Neural progenitor cell (in vitro differentiated cells): ENCODE results near the gene ISX. TPM values are rescaled to one million over a fixed set of nuclear protein-coding genes. Genes with fewer than 3 reads are reported as not detected.

Experiments
- DNase-seq: peaks from one replicate; pipeline ENCODE4 v3.0.0-alpha.2; 2016; ENCODE audit warnings: low spot score
- H2AFZ ChIP-seq: fragments of 200-600 bp; sonication (generic); replicated peaks from 2 replicates; pipeline ENCODE4 v1.6.1; 2016; ENCODE audit warnings: antibody characterized with exemption
- H3F3A ChIP-seq: fragments of 200-600 bp; sonication (generic); 2 replicates; pipeline ENCODE4 v1.6.1; 2016; ENCODE audit warnings: antibody characterized with exemption, low read depth
- H3K27ac ChIP-seq: fragments of 200-600 bp; sonication (generic); 2 replicates; pipeline ENCODE4 v1.5.1; 2016; ENCODE audit warnings: mild to moderate bottlenecking
- H3K27me3 ChIP-seq: fragments of 200-600 bp; sonication (generic); 2 replicates; pipeline ENCODE4 v1.6.1; 2016; ENCODE audit warnings: mild to moderate bottlenecking, moderate library complexity
- H3K36me3 ChIP-seq: fragments of 200-600 bp; sonication (generic); 2 replicates; pipeline ENCODE4 v1.5.1; 2016
- H3K4me1 ChIP-seq: fragments of 200-600 bp; sonication (generic); 2 replicates; pipeline ENCODE4 v1.6.1; 2016; ENCODE audit warnings: mixed run types
- H3K4me2 ChIP-seq: fragments of 200-600 bp; sonication (generic); 2 replicates; pipeline ENCODE4 v1.6.1; 2016
- H3K4me3 ChIP-seq: fragments of 200-600 bp; sonication (generic); 2 replicates; pipeline ENCODE4 v1.5.1; 2016
- H3K79me2 ChIP-seq: fragments of 200-600 bp; sonication (generic); 2 replicates; pipeline ENCODE4 v1.6.1; 2016; ENCODE audit warnings: low read depth
- H3K9ac ChIP-seq: fragments of 200-600 bp; sonication (generic); 2 replicates; pipeline ENCODE4 v1.6.1; 2016
- H3K9me3 ChIP-seq: fragments of 200-600 bp; sonication (generic); 2 replicates; pipeline ENCODE4 v1.5.1; 2016; ENCODE audit warnings: low read depth
- H4K20me1 ChIP-seq: fragments of 200-600 bp; sonication (generic); 2 replicates; pipeline ENCODE4 v1.6.1; 2016; ENCODE audit warnings: low read depth
- H3K27ac Mint-ChIP-seq: 3 replicates; pipeline ENCODE4 v1.8.0; 2021; ENCODE audit warnings: mixed read lengths
- H3K27me3 Mint-ChIP-seq: 2 replicates; pipeline ENCODE4 v1.8.0; 2022; ENCODE audit warnings: low read depth, mild to moderate bottlenecking, inconsistent platforms, moderate library complexity, mixed read lengths; ENCODE audit not compliant: insufficient read depth
- H3K36me3 Mint-ChIP-seq: 3 replicates; pipeline ENCODE4 v1.8.0; 2021; ENCODE audit warnings: mixed read lengths
- H3K4me1 Mint-ChIP-seq: 3 replicates; pipeline ENCODE4 v1.8.0; 2021; ENCODE audit warnings: mixed read lengths
- H3K4me3 Mint-ChIP-seq: 3 replicates; pipeline ENCODE4 v1.8.0; 2021; ENCODE audit warnings: mild to moderate bottlenecking, moderate library complexity, mixed read lengths
- H3K9me3 Mint-ChIP-seq: 3 replicates; pipeline ENCODE4 v1.8.0; 2020; ENCODE audit warnings: mixed read lengths
- CTCF ChIP-seq: fragments of 200-600 bp; sonication (generic); IDR thresholded peaks from 2 replicates; pipeline ENCODE4 v1.5.1; 2017; ENCODE audit warnings: antibody characterized with exemption, mild to moderate bottlenecking
- EZH2 ChIP-seq: fragments of 200-600 bp; sonication (generic); IDR thresholded peaks from 2 replicates; pipeline ENCODE4 v1.6.1; 2017; ENCODE audit warnings: antibody characterized with exemption, mild to moderate bottlenecking, moderate library complexity
- EZH2phosphoT487 ChIP-seq: fragments of 200-600 bp; sonication (generic); IDR thresholded peaks from 2 replicates; pipeline ENCODE4 v1.6.1; 2017; ENCODE audit warnings: antibody characterized with exemption
- total RNA-seq: library from RNA; depleted of rRNA; stranded (reverse); fragments of >200 nt; gene quantifications from 2 replicates; pipeline ENCODE4 v1.2.3, GENCODE V29; 2015; ENCODE audit warnings: low replicate concordance

The ISX gene
- total RNA-seq, 1 donor from 2014 or later, result not detected

- no peak for DNase-seq
- H3K27me3 Mint-ChIP-seq, result peaks cover 5% of the 10 kb centered on the region
- TF ChIP-seq EZH2, result no peak
- no peak overlapping the region for H3K27ac Mint-ChIP-seq
- Histone ChIP-seq H3K27me3 (no peaks in the 10 kb centered on the region), H3K4me1 (no peaks in the 10 kb centered on the region), H3K36me3 (no peaks in the 10 kb centered on the region), H3K9me3 (no peaks in the 10 kb centered on the region), H3K9ac (no peak overlapping the region), H3K27ac (no peak overlapping the region), H3K79me2 (no peaks in the 10 kb centered on the region), H3K4me2 (no peak overlapping the region), H3K4me3 (no peak overlapping the region), H3F3A (no peaks in the 10 kb centered on the region), H4K20me1 (no peaks in the 10 kb centered on the region), H2AFZ (no peak overlapping the region)
- H3K9me3 Mint-ChIP-seq, result no peaks in the 10 kb centered on the region
- no peak overlapping the region for H3K4me3 Mint-ChIP-seq
- no peaks in the 10 kb centered on the region for H3K4me1 Mint-ChIP-seq
- no peaks in the 10 kb centered on the region for H3K36me3 Mint-ChIP-seq
Observed at GRCh38 chr22:35092406-35092805, 26.4 kb downstream of the ISX start.

DNA sequence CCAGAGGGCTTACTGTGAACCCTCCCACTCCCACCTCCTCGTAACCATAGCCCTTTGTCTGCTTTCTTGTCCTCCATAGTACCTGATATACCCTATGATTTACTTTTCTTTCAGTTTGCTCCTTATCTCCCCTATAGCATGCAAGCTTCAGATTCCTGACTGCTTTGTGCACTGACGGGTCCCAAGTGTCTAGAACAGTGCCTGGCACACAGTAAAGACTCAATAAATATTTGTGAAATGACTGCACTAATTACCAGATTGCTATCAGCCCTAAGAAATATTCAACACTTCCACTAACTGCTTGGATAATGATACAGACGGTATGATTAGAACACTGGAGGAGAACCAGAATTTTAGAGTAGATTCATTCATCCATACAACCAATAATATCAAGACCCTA is 33.0 kb downstream of the ISX start:
- Histone ChIP-seq H3K27ac (no peak overlapping the region), H3K4me1 (no peaks in the 10 kb centered on the region), H4K20me1 (no peaks in the 10 kb centered on the region), H3K79me2 (no peaks in the 10 kb centered on the region), H3K36me3 (no peaks in the 10 kb centered on the region), H3K4me3 (no peak overlapping the region), H3K9ac (no peak overlapping the region), H3K9me3 (no peaks in the 10 kb centered on the region), H3F3A (no peaks in the 10 kb centered on the region), H3K4me2 (no peak overlapping the region), H2AFZ (no peak overlapping the region), H3K27me3 (no peaks in the 10 kb centered on the region)
- no peaks in the 10 kb centered on the region for H3K9me3 Mint-ChIP-seq
- TF ChIP-seq EZH2 (no peak), CTCF (no peak), EZH2phosphoT487 (no peak)
- H3K36me3 Mint-ChIP-seq, result no peaks in the 10 kb centered on the region
- H3K4me1 Mint-ChIP-seq, result no peaks in the 10 kb centered on the region
- DNase-seq, result no peak
- H3K27ac Mint-ChIP-seq, result no peak overlapping the region
- H3K27me3 Mint-ChIP-seq, result peaks cover 6% of the 10 kb centered on the region
- no peak overlapping the region for H3K4me3 Mint-ChIP-seq

GRCh38 chr22:35099883-35100282 is 33.9 kb downstream of the ISX start:
- Histone ChIP-seq H3K36me3 (no peaks in the 10 kb centered on the region), H2AFZ (no peak overlapping the region), H3F3A (no peaks in the 10 kb centered on the region), H3K9ac (no peak overlapping the region), H3K4me2 (no peak overlapping the region), H3K4me3 (no peak overlapping the region), H3K27ac (no peak overlapping the region), H4K20me1 (no peaks in the 10 kb centered on the region), H3K4me1 (no peaks in the 10 kb centered on the region), H3K27me3 (no peaks in the 10 kb centered on the region), H3K79me2 (no peaks in the 10 kb centered on the region), H3K9me3 (no peaks in the 10 kb centered on the region)
- Mint-ChIP-seq H3K4me3 (no peak overlapping the region), H3K4me1 (no peaks in the 10 kb centered on the region), H3K27me3 (peaks cover 6% of the 10 kb centered on the region), H3K27ac (no peak overlapping the region), H3K9me3 (no peaks in the 10 kb centered on the region), H3K36me3 (no peaks in the 10 kb centered on the region)
- no peak for TF ChIP-seq EZH2
- TF ChIP-seq CTCF, result no peak
- TF ChIP-seq EZH2phosphoT487, result no peak
- DNase-seq, result no peak

GRCh38 chr22:35102663-35103062 is 36.7 kb downstream of the ISX start:
- H3K4me1 ChIP-seq, result no peaks in the 10 kb centered on the region
- H4K20me1 ChIP-seq, result no peaks in the 10 kb centered on the region
- H3K27ac ChIP-seq, result no peak overlapping the region
- H3K4me1 Mint-ChIP-seq, result no peaks in the 10 kb centered on the region
- H3K79me2 ChIP-seq, result no peaks in the 10 kb centered on the region
- no peak overlapping the region for H3K9ac ChIP-seq
- H3K4me2 ChIP-seq, result no peak overlapping the region
- no peaks in the 10 kb centered on the region for H3K27me3 ChIP-seq
- H3K4me3 Mint-ChIP-seq, result no peak overlapping the region
- no peaks in the 10 kb centered on the region for H3K9me3 ChIP-seq
- H3K9me3 Mint-ChIP-seq, result no peaks in the 10 kb centered on the region
- H3K4me3 ChIP-seq, result no peak overlapping the region
- no peaks in the 10 kb centered on the region for H3K36me3 ChIP-seq
- peak; percentile 25 for DNase-seq
- no peak overlapping the region for H3K27ac Mint-ChIP-seq
- no peaks in the 10 kb centered on the region for H3F3A ChIP-seq
- H2AFZ ChIP-seq, result no peak overlapping the region
- peaks cover 3% of the 10 kb centered on the region for H3K27me3 Mint-ChIP-seq
- no peak for TF ChIP-seq CTCF
- TF ChIP-seq EZH2phosphoT487, result no peak
- TF ChIP-seq EZH2, result no peak
- no peaks in the 10 kb centered on the region for H3K36me3 Mint-ChIP-seq
